Measurements from ENCODE around the gene PPP1R3G. TPM values are rescaled to one million over a fixed set of nuclear protein-coding genes. Genes with fewer than 3 reads are reported as not detected.

PPP1R3G gene
- total RNA-seq, 4 donors from 2014 or later: 1.3 to 4.2 (median 2.5) TPM

DNA sequence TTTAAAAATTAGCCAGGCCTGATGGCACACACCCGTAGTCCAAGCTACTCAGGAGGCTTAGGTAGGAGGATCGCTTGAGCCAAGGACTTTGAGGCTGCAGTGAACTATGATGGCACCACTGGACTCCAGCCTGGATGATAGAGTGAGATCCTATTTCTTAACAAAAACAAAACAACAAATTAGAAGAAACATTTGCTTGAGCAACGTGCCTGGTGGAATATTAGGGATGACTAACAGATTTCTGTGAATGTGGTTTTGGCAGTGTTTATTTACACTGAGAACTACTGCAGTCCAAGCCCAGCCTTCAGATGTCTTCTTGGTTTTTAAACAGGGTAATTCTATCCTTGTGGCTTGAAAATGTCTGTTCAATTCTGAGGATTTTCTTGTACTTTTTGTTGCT, 9.2 kb downstream of the PPP1R3G start:
- TF ChIP-seq, protein P1, sequence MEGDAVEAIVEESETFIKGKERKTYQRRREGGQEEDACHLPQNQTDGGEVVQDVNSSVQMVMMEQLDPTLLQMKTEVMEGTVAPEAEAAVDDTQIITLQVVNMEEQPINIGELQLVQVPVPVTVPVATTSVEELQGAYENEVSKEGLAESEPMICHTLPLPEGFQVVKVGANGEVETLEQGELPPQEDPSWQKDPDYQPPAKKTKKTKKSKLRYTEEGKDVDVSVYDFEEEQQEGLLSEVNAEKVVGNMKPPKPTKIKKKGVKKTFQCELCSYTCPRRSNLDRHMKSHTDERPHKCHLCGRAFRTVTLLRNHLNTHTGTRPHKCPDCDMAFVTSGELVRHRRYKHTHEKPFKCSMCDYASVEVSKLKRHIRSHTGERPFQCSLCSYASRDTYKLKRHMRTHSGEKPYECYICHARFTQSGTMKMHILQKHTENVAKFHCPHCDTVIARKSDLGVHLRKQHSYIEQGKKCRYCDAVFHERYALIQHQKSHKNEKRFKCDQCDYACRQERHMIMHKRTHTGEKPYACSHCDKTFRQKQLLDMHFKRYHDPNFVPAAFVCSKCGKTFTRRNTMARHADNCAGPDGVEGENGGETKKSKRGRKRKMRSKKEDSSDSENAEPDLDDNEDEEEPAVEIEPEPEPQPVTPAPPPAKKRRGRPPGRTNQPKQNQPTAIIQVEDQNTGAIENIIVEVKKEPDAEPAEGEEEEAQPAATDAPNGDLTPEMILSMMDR (IDR thresholded peaks at IDR 0.05; ENCODE audit: low read depth): no peak

DNA sequence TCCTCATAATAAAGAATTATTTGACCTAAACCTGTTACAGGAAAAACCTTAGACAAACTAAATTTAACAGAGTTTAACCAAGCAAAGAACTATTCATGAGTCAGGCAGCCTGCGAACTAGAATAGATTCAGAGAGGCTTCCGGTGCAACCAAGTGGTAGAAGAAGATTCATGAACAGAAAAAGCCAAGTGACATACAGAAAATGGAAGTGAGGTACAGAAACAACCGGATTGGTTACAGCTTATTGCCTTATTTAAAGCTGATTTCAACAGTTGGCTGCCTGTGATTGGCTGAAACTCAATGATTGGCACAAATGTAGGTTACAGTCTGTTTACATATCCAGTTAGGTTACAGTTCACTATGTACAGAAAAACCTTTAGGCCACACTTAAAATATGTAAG, 10.1 kb downstream of the PPP1R3G start:
- TF ChIP-seq, protein P1 (IDR thresholded peaks at IDR 0.05; ENCODE audit: low read depth): no peak

DNA sequence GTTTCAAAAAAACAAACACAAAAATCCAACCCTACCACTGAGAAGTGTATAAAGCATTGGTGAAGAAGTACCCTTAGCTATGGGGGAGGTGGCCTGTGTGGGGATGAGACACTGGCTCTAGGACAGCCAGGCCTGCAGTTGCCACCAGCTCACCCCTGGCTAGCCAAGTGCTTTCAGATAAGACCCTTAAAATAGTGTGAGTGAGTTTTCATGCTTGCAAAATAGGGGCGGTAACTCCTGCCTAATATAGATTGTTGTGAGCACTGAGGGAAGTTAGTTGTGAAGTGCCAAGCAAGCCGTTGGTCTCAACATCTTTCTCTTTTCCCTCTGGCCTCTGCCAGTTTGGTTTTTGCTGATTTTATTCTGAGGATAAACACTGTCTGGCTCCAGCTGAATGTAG, 11.3 kb downstream of the PPP1R3G start:
- TF ChIP-seq, protein P1 (IDR thresholded peaks at IDR 0.05; ENCODE audit: low read depth): no peak

DNA sequence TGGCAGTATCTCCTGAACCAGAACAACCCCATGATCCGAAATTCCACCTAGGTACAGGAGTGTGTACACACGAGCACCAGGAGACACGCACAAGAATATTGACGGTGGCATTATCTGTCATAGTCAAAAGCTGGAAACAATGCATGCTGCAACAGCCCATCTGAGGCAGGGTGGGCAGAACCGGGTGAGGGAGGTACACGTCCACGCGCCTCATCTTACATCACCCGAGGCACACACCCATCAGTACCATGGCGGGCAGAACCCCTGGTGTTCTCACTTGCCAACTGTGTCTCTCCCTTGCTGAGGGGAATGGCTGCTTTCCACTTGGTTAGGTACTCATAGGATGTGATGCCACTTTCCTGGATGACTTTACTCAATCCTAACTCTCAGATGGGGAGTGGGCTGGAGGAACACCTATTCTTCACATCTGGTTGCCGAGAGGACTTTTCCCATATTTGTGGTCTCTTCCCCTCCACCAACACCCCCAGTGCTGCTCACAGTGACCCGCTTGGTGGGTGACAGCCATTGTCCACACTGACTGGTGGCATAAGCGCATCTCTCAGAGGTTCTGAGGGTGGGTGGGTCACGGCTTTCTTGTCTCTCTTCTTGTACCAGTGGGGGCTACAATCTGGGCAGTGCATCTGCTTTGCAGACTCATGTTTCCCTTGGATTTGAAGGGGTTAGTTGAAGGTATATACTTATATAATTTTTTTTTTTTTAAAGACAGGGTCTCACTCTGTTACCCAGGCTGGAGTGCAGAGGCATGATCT, 13.5 kb downstream of the PPP1R3G start:
- TF ChIP-seq, protein P1 (IDR thresholded peaks at IDR 0.05; ENCODE audit: low read depth): no peak

DNA sequence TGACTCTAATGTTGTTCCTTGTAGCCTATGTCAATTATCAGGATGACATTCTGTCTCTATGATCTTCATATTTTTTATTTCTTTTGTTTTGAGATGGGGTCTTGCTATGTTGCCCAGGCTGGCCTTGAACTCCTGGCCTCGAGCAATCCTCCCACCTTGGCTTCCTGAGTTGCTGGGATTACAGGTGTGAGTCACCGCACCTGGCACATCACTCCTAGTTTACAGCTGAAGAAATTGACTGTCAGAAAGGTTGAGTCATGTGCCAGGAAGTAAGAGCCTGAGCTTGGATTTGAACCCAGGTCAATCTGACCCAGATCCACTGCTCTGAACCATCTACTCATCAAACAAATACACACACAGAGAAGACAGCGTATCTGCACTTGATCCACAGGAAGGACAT, 14.4 kb downstream of the PPP1R3G start:
- TF ChIP-seq, protein P1 (IDR thresholded peaks at IDR 0.05; ENCODE audit: low read depth): no peak

DNA sequence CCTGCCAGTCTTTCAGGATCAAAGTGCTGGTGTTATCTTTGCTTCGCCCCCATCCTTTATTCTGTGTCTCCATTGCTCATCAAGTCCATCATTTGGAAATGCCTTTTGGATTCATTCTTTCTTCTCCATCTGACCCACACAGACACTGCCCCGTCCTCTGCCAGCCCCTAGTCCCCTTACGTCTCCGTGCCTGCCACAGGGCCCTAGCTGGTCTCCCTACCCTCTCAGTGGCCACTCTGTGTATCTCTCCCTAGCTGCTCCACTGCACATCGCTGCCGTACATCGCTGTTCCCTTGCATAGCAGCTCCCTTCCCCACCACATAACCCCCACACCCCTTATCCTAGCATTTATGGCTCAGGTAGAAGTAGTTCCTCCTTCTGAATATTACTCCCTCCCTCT, 15.7 kb downstream of the PPP1R3G start:
- TF ChIP-seq, protein P1 (IDR thresholded peaks at IDR 0.05; ENCODE audit: low read depth): no peak

DNA sequence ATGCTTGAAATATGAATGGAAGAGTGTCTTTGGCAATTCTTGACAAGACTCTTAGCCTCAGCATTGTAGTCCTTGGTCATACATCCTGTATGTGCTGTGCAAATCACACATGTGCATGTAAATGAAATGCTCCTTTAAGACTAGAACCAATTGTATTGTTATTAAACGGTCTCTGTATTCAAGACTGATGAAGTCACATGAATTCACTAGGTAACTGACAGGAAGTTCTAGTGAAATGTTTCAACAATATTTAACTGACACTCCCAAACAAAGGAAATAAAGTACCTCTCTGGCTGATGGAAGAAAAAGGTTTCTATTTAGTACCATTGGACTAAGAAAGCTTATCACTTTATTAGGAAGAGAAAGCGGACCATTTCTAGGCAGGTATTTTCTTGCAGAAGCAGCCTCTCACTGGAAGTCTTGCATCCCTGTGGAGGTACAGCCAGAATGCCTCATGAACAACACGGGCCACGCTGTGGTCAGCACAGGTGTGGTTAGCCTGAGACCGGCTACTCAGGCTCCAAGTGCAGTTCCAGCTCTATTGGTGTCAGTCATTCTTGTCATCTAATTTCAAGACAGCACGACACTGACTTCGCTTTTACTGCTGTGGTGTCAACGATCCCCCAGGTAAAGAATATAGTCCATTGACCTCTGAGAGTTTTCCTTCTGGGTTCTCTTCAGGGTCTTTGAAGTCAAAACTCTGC, 17.3 kb downstream of the PPP1R3G start:
- TF ChIP-seq, protein P1 (IDR thresholded peaks at IDR 0.05; ENCODE audit: low read depth): no peak

Data from subcutaneous adipose tissue (tissue), 4 donors.